WERI-Rb-1 (cell line): ENCODE measurements around the gene DMPK.

Source experiments
- DNase-seq: peaks from one replicate; pipeline ENCODE4 v3.0.0-alpha.2; 2020
- H3K27ac ChIP-seq: fragments of 250-450 bp; sonication (Bioruptor Pico); 2 replicates; pipeline ENCODE4 v1.5.1; 2020; ENCODE audit warnings: mild to moderate bottlenecking, moderate library complexity
- H3K27me3 ChIP-seq: fragments of 250-450 bp; sonication (Bioruptor Pico); 2 replicates; pipeline ENCODE4 v1.5.1; 2021; ENCODE audit warnings: mild to moderate bottlenecking, low read depth, moderate library complexity; ENCODE audit not compliant: insufficient read depth, severe bottlenecking
- H3K36me3 ChIP-seq: fragments of 250-450 bp; sonication (Bioruptor Pico); 2 replicates; pipeline ENCODE4 v1.5.1; 2020; ENCODE audit warnings: mild to moderate bottlenecking, moderate library complexity
- H3K4me3 ChIP-seq: 2 replicates; pipeline ENCODE4 v1.5.1; 2011; ENCODE audit warnings: low read depth, mild to moderate bottlenecking, control low read depth, low read length
- H3K9me3 ChIP-seq: fragments of 250-450 bp; sonication (Bioruptor Pico); 2 replicates; pipeline ENCODE4 v1.5.1; 2021; ENCODE audit warnings: mild to moderate bottlenecking, moderate library complexity; ENCODE audit not compliant: severe bottlenecking
- TF ChIP-seq, protein P1 (sequence below): IDR thresholded peaks from 2 replicates; pipeline ENCODE4 v1.5.1; 2011; ENCODE audit warnings: low read depth, mild to moderate bottlenecking, control low read depth, inconsistent platforms, low read length

The DMPK gene

DNA sequence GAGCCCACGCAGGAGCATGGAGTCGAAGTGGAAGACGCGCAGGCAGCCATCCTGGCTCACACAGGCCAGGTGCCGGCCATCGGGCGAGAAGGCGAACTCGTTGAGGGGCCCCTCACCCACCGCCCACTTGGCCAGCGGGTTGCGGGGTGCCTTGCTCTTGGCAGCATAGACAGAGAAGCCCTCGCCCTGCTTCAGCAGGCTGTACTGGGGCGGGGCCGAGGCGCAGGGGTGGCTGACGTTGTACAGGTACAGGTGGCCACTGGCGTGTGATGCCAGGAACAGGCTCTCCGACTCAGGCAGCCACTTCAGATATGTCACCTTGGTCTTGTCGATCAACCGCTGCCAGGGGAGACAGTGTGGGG lies 4.2 kb upstream of the DMPK start:
- H3K27me3 ChIP-seq: no peaks in the 10 kb centered on the region
- H3K4me3 ChIP-seq: no peak overlapping the region
- no peak overlapping the region for H3K27ac ChIP-seq
- H3K36me3 ChIP-seq: peaks cover 49% of the 10 kb centered on the region
- no peaks in the 10 kb centered on the region for H3K9me3 ChIP-seq
- no peak for DNase-seq
- TF ChIP-seq, protein P1, sequence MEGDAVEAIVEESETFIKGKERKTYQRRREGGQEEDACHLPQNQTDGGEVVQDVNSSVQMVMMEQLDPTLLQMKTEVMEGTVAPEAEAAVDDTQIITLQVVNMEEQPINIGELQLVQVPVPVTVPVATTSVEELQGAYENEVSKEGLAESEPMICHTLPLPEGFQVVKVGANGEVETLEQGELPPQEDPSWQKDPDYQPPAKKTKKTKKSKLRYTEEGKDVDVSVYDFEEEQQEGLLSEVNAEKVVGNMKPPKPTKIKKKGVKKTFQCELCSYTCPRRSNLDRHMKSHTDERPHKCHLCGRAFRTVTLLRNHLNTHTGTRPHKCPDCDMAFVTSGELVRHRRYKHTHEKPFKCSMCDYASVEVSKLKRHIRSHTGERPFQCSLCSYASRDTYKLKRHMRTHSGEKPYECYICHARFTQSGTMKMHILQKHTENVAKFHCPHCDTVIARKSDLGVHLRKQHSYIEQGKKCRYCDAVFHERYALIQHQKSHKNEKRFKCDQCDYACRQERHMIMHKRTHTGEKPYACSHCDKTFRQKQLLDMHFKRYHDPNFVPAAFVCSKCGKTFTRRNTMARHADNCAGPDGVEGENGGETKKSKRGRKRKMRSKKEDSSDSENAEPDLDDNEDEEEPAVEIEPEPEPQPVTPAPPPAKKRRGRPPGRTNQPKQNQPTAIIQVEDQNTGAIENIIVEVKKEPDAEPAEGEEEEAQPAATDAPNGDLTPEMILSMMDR: no peak

DNA sequence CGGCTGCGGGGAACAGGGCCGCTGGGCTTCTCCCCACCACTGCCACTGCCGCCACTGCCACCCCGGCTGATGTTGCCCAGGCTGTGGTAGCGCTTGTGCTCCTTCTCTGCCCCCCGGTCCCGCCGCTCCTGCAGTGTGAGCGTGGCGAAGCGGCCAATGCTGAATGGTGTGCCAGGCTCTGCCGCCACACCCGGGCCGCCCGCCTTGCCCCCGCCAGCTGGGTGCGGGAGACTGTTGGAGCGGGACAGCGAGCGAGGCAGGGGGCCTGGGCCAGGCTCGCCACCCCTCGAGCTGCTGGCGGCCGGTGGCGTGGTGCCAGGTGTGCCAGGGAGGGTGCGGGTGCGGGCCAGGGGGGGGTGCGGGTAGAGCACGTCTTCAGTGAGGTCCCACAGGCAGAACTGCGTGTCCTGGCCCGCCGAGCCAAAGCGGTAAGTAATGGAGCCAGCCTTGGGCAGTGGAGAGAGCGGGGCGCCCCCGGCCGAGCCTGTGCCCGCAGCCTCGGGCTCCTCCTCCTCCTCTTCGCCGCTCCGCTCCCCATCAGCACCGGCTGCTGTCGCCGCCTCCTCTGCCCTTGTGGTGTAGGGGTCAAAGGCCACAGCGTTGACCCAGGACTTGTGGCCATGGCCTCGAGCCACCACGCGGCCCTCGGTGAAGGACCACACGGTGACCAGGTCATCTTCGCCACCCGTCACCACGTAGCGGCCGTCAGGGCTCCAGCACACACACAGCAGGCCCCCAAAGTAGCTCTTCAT lies 3.7 kb upstream of the DMPK start:
- Histone ChIP-seq H3K4me3 (no peak overlapping the region), H3K27ac (no peak overlapping the region), H3K9me3 (no peaks in the 10 kb centered on the region), H3K36me3 (peaks cover 49% of the 10 kb centered on the region), H3K27me3 (no peaks in the 10 kb centered on the region)
- DNase-seq: no peak
- TF ChIP-seq, protein P1: no peak

DNA sequence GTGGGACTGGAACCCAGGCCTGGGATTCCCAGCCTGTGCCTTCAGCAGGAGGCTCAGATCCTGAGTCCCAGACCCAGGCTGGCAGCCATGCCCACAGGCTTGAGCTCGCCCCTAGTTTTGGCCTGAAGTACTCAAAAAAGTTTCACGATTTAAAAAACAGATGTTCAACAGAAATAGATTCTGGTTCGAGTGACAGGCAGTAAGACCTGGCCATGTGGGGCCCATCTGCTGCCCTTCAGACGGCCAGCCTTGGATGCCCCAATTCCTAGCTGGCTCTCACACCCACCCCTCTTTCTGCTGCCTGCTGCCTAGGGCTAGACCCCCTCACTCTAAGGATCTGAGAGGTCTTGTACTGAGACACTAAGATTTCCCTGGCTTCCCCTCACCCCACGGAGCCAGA lies 2.8 kb upstream of the DMPK start:
- Histone ChIP-seq H3K36me3 (peaks cover 42% of the 10 kb centered on the region), H3K27me3 (no peaks in the 10 kb centered on the region), H3K27ac (no peak overlapping the region), H3K9me3 (no peaks in the 10 kb centered on the region), H3K4me3 (no peak overlapping the region)
- no peak for DNase-seq
- TF ChIP-seq, protein P1: no peak

DNA sequence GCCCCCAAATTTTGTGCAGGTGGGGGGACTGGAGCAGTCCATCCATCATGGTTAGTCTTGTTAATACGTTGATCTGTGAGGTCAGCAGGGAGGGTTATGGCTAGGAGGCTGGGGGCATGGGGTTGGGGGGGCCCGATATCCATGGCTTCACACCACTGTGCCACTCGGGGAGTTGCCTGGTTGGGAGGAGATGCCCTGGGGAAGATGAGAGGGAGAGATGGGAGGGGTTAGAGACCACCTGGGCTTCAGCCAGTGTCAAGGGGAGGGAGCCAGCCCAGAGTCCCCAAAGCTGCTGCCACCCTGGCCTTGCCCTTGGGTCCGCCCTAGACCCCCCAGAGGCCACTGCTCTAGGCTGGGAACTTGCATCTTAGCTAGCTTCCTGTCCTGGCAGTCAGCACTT lies 1.8 kb upstream of the DMPK start:
- no peak overlapping the region for H3K27ac ChIP-seq
- peaks cover 34% of the 10 kb centered on the region for H3K36me3 ChIP-seq
- H3K4me3 ChIP-seq: no peak overlapping the region
- DNase-seq: peak; percentile 5
- no peaks in the 10 kb centered on the region for H3K27me3 ChIP-seq
- TF ChIP-seq, protein P1: no peak
- no peaks in the 10 kb centered on the region for H3K9me3 ChIP-seq

DNA sequence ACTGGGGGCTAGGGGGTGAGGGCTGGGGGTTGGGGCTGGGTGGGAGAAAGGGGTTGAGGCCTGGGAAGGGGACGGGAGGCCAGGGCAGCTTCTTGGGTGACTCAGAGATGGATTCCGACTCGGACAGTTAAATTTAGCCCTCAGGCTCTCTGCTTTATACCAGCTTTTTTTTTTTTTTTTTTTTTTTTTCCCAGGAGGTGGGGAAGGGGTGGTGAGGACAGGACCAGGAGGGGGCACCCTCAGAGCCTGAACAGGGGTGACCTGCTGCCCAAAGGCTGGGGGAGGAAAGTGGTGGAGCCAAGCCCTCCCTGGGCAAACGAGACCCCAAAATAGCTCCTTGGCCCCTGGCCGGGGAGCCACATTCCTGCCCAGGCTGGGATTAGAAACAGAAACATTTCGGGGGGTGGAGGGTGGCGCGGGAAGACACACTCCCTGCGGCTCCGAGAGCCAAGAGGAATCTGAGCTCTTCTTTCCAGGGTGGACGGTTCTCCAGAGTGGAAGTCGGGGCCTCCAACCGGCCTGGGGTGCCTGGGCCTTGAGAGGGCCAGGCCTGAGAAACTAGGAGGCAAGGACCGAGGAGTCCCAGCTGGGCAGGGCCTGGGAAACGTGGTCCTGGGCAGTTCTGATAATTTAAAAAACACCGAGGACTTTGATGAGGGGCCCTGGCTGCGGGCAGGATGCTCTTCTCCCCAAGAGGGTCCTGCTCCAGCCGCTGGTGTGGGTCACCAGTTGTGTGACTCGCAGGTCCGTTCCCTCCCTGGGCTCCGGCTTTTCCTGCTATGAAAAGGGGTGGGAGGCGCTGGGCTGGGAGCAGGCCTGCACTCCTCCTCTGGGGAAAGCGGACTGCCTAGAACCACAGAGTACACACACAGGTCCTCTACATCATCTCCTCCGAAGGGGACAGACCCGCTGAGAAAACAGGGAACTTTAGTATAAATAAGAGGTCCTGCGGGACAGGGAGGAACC lies 813 bp upstream of the DMPK start:
- no peaks in the 10 kb centered on the region for H3K9me3 ChIP-seq
- H3K27ac ChIP-seq: no peak overlapping the region
- no peak overlapping the region for H3K4me3 ChIP-seq
- DNase-seq: no peak
- TF ChIP-seq, protein P1: no peak
- peaks cover 27% of the 10 kb centered on the region for H3K36me3 ChIP-seq
- H3K27me3 ChIP-seq: no peaks in the 10 kb centered on the region
